Suppressor macrophage (primary cell): ENCODE results near the gene TYMP.
A peak's percentile ranks its signal among the peaks of the same experiment; 100 is the strongest.

ENCODE experiments used
- DNase-seq, 4 experiments: peaks; one replicate each; pipeline ENCODE4 v3.0.0-alpha.2; 2020 to 2022
- total RNA-seq, 17 experiments: gene quantifications; one replicate each; lab custom pipeline; 2026; ENCODE audit warnings: mixed read lengths in 6 of 17, inconsistent platforms in 3 of 17; lab: John Stamatoyannopoulos, UW

The TYMP gene, protein sequence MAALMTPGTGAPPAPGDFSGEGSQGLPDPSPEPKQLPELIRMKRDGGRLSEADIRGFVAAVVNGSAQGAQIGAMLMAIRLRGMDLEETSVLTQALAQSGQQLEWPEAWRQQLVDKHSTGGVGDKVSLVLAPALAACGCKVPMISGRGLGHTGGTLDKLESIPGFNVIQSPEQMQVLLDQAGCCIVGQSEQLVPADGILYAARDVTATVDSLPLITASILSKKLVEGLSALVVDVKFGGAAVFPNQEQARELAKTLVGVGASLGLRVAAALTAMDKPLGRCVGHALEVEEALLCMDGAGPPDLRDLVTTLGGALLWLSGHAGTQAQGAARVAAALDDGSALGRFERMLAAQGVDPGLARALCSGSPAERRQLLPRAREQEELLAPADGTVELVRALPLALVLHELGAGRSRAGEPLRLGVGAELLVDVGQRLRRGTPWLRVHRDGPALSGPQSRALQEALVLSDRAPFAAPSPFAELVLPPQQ
- total RNA-seq, result 77.2 to 708 (median 141) reads per million in 17 experiments

DNA sequence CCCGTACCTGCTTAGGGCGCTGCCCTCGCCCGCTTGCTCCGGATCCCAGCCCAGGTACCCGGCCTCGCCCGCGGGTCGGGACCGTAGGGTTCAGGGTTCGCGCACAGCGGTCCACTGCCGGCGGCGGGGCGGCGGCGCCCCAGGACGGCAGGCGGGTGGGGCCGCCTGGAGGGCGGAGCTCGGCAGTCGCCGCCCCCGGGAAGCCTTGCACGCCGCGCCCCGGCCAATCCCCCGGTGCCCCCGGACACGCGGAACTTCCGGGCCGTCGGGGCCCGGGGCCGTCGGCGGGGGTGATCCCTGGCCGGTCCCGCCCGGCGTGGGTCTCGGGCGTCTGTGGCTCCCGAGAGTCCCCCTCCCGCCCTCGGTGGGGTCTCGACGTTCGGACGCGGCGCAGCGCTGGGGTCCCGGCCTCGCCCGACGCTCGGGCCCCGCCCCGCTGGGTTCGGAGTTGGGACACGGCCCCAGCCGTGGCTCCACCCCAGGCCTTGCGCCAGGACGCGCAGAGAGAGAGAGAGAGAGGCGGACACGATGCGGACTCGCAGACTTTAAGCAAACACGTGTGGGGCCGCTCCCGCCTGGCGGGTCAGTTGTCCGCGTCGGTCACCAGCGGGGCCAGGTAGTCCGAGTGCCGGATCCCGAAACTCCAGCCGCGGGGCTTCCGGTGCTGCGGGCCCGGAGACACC lies at the start of gene TYMP:
Gene TYMP (minus strand): TSS at position 116 of the 683 bp plus-strand sequence. CDS start 303 bp downstream, outside the sequence.
- DNase-seq, result peak; percentile 92 to 96 (median 95)

DNA sequence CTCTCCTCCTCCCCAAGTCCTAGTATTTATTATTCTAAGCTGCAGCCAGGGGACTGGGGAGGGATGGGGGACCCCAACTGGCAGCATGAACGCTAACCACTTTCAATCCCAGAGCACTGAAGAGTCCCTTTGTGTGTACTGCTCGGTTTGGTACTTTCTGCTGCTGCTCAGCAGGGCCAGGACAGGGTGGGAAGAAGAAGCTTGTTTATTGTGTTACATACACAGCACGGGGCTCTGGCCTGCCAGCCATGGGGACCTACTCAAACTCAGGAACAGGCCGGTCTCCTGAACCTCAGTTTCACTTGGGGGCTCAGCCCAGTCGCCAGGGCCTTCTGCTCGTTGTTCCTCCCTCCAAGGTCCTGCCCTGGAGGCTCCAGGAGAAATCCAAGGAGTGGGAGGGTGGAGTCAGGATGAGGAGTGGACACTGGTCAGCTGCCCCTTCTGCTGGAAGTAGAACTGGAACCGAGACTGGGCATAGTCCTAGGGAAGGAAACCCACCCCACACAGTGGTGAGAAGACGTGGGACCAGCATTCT lies 49.0 kb upstream of the TYMP start:
- DNase-seq, result peak in 1 of 4 experiments; percentile 11

DNA sequence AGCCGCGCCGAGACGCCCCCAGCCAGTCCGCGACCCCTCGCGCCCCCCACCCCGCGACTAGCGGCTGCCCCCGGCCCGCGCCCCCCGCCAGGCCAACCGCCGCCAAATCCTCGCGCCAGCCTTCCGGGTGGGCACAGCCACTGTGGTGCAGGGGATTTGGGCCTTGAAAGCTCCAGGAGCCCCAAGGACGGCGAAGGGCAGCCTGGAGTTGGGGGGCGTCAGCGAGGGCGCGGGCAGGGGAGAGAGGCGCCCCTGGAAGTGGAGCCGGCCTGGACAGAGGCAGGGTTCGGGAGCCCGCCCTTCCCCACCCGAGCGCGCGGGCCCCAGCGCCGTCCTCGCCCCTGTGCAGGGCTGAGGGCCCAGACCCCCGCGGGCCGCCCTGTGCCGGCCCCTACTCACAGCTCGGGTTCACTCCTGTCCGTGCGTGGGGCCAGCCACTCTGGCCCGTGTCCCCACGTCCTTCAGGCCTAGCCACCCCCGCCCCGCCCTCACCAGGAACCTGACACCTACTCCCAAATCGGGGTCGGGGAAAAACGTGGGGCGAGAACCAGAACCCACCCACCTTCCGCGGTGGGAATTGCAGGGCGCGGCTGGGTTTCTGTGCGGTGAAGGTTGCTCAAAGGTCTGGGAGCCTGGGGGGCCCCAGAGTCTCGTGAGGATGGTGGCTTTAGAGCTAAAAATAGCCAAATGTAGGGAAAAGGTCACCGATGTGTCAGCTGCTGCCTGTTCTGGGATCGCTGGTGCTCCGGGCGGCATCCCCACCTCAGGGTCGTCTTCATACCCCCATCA lies 48.4 kb upstream of the TYMP start, which contains the start of gene CPT1B:
Gene CPT1B (minus strand): TSS at position 441 of the 789 bp plus-strand sequence. CDS start 512 bp downstream, outside the sequence.
- DNase-seq, result peak in 2 of 4 experiments; percentile 14 to 27

DNA sequence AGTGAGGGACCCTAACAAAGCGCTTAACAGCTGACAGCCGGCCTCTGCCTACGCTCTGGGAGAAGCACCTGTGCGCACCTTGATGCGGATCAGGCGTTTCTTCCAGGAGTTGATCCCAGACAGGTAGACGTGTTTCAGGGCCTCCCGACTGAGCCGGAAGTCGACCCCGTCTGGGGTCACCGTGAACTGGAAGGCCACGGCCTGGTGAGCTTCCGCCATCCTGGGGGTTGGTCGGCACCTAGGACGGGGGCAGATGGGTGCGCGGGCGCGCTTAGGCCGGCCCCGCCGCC lies 47.8 kb upstream of the TYMP start:
- no peak for DNase-seq

DNA sequence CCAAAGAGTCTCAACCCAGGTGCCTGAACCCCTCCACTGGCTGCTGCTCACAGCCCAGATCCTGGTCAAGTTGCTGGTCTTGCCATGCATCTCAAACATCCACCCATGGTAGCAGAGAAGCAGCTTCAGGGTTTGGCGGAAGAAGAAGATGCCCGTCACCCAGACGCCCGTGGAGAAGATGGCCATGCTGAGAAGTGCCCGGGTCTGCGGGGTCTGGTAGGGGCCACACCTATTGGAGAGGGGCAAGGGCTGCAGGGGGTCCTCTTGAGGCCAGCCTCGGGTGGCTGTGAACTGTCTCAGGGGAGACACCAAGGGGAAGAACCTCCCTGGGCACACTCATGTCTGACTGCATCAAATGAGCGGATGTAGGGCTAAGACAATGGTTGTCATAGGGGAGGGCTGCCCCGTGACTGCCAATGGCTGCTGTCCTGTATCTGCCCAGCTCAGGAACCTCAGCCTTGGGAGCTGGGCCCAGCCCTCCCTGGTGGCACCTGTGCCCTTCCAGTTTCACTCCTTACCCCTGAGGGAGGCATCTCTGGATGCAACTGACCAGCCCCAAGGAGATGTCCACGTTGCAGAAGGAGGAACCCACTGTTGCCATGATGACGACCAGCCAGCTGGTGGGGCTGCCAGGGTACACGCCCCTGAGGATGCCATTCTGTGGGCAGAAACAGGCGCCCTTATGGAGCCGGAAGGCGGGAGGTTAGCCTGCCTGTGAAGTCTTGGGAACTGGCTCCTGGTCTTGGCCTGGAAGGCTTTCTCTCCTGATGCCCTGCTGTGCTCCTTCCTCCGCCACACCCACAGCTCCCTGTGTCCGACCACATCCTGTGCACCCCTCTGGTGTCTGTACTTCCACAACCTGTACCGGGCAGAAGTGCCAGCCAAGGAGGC lies 47.2 kb upstream of the TYMP start:
- peak; percentile 13 to 53 (median 22) for DNase-seq

DNA sequence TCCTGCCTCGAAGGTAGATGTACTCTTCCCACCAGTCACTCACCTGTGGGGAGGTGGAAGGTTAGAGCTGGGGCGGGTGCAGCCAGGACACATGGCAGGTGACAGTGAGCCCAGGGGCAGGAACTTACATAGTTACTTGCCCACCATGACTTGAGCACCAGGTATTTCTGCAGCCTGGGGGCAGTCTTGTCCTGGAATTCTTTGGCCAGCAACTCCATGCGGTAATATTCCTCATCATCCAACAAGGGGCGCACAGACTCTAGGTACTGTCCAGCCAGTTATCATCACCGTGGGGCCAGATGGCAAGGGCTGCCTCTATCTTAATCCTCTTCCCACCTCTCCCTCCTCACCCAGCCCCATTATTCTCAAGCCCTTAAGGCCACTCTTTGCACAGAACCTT lies 46.3 kb upstream of the TYMP start:
- DNase-seq, result peak; percentile 9 to 29 (median 23)

DNA sequence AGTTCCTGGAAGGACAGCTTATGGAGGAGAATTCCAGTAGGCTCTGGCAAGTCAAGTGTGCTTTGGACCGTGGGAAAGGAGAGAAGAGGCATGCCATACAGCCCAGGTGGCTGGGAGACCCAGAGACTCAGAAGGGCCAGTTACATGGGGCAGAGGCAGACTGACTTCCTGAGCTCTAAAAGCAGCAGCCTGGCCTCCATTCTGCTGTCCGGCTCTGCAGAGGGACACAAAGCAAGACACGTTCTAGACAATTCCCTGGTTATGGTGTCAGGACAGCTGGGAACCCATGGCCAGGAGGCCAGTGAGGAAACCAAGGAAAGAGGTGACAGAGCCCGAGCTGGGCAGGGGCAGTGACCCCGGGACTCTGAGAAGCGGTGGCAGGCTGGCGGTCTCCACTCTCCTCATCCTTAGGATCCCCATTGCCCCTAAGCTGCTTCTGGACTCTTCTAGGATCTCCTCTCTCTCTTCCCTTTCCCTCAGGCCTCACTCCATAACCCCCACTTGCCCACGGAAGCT lies 45.7 kb upstream of the TYMP start:
- no peak for DNase-seq

DNA sequence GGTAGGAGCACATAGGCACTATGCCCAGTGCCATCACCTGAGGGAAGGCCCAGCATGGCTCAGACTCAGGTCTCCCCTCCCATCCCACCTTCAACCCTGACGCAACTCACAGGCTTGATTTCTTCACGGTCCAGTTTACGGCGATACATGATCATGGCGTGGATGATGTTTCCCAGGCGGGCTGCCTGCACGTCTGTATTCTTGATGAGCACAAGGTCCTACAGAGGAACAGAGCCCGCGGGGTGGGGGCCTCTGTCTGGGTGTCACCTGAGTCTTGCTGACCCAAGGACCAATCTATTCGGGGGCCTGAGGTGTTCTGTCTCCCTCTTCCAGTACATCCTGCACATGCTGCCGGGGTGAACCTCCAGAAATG lies 44.6 kb upstream of the TYMP start:
- DNase-seq, result no peak

DNA sequence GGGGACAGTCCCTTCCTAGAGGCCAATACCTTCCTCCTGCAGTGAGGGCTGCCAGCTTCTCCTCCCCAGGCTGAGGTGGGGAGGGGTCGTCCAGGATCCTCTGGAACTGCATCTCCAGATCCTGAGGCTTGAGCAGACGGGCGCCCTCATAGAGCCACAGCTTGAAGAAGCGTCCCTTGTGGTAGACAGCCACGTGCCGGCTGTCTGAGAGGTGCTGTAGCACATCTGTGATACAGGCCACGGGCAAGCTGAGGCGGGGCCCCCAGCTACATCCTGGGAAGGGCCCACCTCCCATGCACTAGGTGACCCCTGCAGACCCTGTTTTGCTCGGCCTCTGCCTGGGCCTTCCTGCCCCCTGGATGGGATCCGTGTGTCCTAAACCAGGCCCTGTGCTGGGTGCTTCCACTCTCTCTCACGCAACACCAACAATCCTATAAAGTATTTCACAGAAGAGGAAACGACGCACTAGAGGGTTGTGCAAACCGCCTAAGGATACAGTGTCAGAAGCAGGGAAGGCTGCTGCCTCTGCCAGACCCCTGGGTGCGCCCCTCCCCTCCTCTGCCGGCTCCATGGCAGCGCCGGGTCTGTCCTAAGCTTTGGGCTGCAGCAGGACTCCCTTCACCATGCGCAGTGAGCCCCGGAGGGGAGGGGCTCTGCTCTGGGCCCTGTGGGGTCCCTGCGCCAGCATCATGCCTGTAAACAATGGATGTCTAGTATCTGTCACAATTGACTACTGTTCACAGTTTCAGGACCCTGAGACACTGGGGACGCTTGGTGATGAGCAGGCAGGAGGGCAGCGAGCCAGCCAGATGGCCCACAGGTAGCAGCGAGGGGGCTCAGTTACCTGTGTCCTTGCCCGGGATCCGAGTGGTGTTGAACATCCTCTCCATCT lies 43.9 kb upstream of the TYMP start:
- DNase-seq, result no peak

DNA sequence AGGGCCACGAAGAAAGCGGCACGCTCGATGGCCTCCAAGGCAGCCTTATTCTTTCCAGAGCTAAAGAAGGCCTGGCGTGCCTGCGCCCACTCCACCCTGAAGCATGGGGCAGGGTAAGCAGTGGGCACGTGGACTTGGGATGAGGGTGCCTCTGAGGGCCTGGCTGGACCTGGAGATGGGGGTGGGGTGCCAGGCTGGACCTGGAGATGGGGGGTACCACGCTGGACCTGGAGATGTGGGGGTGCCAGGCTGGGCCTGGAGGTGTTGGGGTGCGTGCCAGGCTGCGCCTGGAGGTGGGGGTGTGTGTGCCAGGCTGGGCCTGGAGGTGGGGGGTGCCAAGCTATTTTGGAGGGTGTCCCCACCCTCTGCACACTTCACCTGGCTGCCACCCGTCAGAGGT lies 43.2 kb upstream of the TYMP start:
- DNase-seq, result no peak

DNA sequence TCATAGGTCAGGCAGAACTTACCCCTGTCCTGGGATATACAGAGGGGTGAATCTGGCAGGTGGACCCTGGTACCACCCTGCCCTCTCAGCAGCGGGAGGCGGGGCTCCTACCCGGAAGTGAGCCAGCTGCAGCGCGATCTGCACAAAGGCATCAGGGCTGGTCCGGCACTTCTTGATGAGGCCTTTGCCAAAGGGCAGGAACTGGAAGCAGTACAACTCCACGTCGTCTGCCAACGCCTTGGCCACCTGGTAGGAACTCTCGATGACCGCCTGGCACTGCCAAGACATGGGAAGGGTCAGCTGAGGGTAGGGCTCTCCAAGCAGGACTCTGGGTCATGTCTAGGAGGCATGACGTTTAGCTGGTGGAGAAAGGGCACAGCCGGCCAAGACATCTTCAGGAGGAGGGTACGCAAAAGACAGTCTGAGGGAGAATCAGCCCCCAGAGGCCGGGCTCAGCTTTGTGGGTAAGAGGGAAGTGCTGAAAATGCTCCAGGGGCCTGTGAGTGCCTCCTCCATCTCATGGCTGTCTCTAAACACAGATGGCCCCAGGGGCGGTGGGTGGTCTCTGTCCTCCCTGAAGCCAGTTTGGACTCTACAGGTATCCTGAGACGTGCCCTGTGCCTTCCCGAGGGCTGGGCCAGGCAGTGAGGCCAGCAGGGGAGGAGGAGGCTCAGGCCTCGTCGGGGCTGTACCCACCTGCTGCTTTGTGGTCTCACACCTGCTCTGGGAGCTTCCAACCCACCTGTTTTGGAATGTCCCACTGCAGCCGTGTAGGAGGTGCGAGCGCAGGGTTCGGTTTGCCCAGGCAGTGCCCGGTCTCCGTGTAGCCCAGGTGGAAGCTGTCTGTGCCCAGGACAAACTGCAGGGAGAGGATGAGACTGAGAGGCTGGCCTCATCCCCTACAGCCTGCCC lies 41.7 kb upstream of the TYMP start:
- no peak for DNase-seq

DNA sequence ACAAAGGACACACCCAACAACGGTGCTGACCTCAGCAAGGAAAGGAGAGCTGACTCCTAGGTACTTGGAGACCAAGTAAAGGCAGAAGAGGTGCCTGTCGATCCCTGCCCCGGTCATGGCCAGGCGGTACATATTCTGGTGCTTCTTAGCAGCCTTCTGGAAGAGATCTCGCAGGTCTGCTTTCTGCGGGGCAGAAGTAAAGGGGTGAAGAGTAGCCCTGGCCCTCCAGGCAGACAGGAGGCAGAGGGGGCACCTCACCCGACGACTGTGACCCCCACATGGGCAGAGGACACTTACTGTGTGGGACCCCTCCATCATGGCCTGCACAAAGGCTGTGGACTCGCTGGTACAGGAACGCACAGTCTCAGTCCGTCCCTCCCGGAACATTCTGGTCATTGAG lies 41.0 kb upstream of the TYMP start:
- no peak for DNase-seq

DNA sequence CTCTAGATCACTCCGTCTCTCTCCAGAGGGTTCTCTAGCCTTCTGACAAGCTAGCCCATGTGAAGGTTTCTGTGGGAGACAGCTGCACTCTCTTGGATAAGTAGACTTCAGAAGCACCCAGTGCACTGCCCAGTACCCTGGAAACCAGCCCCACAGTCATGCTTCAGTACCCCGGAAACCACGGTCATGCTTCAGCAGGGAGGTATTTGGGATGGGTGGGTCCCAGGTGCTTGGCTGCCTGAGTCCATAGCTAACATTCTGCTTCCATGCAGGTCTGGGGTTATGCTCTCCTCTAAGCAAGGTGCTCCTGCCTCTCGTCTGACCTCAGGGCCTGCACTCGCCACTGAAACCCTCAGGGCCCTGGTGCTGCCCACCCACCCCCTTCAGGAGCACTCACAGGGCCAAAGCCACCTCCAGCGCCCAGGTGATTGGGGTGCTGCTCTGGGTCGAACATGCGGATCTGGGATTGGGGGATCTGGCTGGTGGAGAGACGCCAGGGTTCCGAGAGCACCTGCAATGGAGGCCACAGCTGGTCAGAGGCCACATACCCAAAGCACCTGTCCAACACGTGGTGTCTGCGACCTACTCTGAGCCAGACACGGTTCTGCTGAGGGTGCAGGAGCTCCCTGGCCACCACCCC lies 40.2 kb upstream of the TYMP start:
- DNase-seq, result no peak

DNA sequence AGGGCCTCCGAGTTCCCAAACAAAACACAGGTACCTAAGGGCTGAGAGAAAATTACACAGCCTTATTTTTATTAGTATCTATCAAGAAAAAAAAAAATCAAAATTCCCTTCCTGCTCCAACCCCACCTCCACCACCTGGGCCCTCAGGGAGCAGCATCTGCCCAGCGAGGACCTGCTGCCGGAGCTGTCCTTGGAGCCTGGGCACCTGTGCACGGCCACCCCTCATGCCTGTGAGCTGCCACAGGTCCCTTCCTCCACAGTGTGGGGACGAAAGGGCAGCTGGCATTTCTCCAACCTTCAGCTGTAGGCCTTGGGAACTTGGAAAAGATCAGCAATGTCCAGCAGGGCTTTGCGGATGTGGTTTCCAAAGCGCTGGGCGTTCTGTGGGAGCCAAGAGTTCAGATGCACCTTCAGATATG lies 39.2 kb upstream of the TYMP start:
- no peak for DNase-seq

DNA sequence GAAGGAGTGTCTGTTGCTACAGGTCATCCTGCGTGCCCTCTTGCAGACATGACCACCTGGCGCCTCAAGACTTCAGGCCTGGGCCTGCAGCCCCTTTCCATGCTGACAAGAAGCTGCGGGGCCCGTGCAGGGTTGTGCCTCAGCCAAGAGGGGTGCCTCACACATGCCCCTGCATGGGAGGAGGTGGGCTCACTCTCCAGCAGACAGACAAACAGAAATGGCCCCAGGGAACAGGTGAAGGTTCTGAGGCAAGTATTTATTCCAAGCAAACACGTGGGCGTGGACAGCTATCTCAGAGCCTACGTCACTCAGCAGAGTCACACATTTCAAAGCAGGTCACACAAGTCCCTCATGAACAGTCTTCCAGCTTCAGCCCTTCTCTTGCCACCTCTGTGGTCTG lies 38.8 kb upstream of the TYMP start:
- no peak for DNase-seq

DNA sequence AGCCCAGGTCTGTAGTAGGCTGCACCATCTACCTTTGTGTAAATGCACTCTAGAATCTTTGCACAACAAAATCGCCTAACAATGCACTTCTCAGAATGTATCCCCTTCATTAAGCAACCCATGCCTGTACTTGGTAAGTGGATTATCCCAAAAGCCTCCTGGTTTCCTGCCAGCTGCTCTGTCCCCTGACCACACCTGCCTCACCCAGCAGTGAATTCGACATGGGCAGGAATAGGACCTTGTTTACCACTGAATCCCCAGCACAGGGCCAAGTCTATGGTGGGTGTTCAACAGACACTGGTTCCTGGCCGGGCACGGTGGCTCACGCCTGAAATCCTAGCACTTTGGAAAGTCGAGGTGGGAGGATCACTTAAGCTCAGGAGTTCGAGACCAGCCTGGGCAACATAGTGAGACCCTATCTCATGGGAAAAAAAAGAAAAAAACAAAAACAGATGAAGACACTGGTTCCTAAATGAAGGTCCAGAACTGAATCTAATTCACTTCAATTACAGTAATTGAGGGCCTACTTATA lies 38.0 kb upstream of the TYMP start:
- no peak for DNase-seq

DNA sequence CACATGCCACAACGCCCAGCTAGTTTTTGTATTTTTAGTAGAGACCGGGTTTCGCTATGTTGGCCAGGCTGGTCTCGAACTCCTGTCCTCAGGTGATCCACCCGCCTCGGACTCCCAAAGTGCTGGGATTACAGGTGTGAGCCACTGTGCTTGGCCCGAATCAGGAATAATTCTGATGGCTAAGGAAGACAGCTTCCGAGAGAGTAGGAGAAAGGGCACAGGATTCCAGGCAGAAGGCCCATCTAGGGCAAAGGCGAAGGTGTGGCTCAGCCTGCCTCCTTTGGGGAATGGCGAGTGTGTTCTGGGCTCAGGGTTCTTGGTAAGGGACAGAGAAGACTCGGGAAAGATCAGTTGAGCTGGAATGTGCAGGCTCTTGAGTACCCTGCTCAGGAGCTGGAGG lies 34.5 kb upstream of the TYMP start:
- DNase-seq, result no peak

DNA sequence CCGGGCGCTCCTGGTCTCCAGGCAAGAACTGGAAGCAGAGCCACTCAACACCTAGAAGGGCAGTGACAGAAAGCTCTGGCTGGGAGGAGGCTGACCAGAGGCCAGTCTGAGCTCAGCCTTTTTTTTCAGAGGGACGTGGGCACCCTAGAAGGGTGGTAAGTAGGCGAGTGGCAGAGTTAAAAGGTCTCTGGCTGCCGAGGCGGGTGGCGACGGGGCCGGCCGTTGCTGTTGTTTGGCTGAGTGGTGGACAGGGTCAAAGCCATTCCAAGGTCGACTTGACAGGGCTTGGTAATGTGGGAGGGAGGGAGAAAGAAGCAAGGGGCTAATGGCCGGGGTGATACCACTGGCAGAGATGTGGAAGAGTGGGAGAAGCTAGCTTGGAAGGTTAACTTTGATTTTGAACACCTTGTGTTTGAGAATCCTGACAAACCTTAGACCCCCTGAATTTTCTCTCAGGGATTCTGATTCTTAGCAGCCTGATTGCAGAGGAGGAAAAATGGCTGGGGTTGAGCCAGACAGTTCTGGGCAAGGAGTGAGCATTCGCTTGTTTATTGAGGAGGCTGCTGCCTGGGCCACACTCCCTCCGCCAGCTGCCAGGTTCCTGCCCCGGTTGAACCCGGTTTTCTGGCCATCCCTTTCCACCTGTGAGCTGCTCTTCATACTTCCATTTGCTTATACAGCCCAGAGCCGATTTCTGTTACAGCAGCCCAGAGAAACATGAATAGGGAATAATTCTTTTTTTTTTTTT lies 33.8 kb upstream of the TYMP start:
- DNase-seq, result peak in 2 of 4 experiments; percentile 29 to 45
